HG03432 (cell line): ENCODE measurements around the gene PIAS4.

Experiments used
- ATAC-seq: cut with Tn5 transposase; IDR thresholded peaks from one replicate; pipeline ENCODE4 v1.9.1; 2021; ENCODE audit warnings: mild to moderate bottlenecking, moderate library complexity; ENCODE audit not compliant: unreplicated experiment

PIAS4 gene

DNA sequence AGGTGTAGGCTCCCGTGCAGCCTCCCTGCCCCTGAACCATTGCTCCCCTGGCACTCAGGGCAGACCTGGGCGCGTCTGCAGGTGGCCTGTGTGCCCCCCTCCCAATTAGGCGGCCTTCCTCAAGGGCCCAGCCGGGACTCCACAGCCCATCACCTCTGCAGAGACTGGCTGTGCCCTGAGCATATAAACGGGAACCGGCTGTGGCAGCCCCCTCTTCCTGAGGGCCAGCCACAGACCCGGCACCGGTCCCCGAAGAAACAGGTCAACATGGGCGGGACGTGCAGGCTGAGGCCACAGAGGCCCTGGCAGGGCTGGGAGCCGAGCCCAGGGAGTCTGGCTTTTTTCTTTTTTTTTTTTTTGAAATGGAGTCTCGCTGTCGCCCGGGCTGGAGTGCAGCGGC lies 12.0 kb downstream of the PIAS4 start:
- no peak for ATAC-seq

- ATAC-seq, result no peak
These were observed 16.3 kb downstream of the PIAS4 start for GRCh38 chr19:4023600-4024398.

DNA sequence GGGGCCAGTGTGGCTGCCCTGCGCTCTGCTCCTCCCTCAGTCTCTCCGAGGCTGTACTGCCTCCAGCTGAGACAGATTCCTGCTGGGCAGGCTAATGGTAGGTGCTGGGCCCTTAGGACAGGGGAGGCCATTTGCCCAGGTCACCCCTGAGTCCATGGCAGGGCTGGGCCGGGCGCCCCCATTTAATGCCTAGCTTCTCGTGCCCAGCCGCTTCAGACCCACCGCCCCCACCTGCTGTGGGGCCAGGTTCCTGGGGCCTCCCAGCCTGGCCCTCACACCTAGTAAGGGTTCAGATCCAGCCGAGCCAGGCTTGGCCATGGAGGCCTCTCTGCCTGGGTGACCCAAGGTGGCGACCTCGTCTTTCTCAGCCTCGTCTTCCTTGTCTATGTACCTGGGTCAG lies 17.8 kb downstream of the PIAS4 start:
- ATAC-seq, result no peak

- ATAC-seq, result no peak
These were observed 19.6 kb downstream of the PIAS4 start for GRCh38 chr19:4027146-4027545.

GRCh38 chr19:4028334-4029246 lies 21.1 kb downstream of the PIAS4 start:
- ATAC-seq, result no peak

- no peak for ATAC-seq
These were observed 21.7 kb downstream of the PIAS4 start for GRCh38 chr19:4029247-4029614.

DNA sequence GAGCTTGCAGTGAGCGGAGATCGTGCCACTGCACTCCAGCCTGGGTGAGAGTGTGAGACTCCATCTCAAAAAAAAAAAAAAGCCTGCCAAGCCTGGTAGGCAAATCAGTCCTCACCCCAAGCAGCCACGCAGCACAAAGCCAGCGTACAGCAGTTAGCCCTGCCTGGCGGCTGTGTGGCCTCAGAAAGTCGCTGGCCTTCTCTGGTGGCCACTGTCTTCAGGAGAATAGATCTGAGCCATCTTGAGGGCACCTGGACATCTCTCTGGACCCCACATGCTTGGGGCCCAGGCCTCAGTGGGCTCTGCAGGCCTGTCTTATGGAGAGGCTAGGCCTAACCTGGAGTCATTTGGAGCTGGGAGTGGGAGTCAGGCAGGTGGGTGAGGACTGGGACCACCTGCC lies 23.0 kb downstream of the PIAS4 start:
- ATAC-seq, result no peak

- no peak for ATAC-seq
These were observed 23.4 kb downstream of the PIAS4 start for GRCh38 chr19:4030981-4031380.

DNA sequence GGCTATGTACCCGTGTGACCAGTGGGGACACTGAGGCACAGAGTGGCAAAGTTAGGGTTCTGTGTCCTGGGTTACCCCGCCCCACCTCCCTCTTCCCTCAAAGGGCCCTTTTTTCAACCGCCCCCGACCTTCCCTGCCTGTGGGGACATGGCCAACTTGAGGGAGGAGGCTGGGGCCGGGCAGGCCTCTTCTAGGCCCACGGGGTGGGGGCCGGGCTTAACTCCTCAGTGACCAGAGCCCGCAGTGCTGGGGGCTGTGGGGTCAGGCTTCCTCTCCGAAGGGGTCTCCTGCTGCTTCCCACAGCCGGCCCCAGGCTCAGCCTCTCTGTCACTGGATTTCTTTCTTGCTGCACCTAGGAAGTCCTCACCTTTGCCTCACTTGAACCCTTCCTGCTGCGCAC lies 23.9 kb downstream of the PIAS4 start:
- ATAC-seq, result no peak

DNA sequence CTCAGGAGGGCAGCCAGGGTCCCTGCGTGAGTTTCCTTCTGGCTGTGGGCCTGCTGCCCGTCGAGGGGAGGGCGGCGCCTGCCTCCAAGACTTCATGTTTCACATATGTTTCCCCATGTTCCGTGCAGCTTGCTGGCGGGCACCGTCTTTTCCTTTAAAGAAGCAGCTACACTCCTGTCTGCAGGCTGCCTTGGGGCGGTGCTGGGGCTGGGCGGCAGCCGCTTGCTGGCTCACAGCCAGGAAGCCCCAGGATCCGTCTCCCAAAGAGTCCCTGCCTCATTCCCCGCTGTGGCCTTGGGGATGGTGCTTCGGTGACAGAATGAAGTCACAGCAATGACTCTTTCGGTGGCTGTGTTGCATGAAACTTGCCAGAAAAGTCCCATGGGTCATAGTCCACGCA lies 24.9 kb downstream of the PIAS4 start:
- ATAC-seq, result no peak

DNA sequence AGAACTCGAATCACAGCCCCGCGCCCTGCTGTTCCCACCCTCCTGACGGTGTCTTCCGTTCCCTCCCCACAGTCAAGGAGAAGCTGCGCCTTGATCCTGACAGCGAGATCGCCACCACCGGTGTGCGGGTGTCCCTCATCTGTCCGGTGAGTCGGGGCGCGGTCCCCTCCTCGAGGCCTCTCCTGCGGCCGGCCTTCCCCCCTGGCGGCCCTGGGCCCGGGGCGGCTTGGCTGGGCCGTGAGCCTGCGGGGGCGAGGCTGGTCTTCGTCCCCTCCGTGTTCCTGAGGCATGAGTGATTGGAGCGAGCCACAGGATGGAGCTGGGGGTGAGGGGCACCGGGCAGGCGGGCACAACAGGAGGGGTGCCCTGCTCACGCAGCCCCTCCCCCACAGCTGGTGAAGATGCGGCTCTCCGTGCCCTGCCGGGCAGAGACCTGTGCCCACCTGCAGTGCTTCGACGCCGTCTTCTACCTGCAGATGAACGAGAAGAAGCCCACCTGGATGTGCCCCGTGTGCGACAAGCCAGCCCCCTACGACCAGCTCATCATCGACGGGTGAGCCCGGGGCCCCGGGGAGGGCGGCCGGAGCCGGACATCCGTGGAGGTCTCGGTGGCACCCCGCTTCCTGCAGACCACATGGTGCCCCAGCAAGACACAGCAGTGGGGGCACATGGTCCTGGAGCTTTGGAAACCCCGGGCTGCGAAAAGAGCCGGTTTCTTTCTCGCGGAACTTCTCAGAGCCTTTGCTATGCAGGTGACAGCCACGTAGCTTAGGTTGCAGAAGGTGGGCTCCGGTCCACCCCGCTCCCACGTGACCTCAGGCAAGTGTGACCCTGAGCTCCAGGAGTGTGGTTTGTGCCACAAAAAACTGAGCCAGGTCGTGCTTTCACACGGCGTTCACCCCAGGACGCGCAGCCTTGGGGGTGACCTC lies 25.8 kb downstream of the PIAS4 start:
- no peak for ATAC-seq

- ATAC-seq, result no peak
These were observed 26.8 kb downstream of the PIAS4 start for GRCh38 chr19:4034048-4035017.

DNA sequence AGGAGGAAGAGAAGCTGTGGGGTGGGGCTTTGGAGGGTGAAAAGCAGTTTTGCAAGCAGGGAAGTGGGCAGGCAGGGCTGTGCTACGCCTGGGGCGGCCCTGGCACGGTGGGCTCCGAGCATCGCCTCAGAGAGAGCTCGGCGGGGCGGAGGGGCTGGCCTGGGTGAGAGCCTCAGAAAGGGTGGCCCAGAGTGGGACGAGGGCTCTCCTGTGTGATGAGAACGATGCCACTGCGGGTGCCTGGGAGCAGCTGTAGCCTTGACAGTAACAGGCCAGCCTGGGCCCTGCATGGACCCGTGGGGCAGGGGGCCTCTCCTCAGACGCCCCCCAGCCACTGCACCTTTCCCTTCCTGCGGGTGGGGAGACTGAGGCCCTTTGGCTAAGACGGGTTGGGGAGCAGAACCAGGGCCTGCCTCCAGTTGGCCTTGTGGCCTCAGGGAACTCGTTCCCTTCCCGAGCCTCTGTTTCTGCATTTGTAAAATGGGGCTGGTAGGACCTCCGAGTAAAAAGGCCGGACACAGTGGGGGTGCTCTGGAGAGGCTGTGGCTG lies 27.6 kb downstream of the PIAS4 start:
- ATAC-seq, result no peak

- no peak for ATAC-seq
These were observed 28.0 kb downstream of the PIAS4 start for GRCh38 chr19:4035582-4035981.

DNA sequence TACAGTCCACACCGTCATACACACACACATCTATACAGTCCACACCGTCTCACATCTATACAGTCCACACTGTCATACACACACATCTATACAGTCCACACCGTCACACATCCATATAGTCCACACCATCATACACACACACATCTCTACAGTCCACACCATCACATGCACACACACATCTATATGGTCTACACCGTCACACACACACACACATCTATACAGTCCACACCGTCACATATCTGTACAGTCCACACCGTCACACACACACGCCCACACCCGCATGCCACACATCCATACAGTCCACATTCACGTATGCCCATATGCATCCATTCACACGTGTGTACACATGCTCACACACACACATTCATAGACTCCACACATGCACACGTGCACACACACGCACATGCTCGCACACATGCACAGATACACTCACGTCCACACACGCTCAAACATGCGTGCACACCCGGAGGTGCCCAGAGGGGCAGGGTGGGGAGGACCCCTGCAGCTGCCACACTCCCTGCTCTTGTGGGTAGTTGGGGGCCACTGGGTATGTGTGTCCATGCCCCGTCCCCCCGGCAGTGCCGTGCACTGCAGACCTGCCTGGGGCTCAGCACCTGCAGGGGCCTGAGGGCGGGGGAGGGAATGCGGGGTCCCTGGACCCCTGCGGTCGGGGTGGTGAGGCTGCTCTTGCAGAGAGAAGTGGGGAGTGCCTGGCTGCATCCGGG lies 29.2 kb downstream of the PIAS4 start:
- no peak for ATAC-seq

- ATAC-seq, result no peak
These were observed 29.9 kb downstream of the PIAS4 start for GRCh38 chr19:4037301-4037949.

DNA sequence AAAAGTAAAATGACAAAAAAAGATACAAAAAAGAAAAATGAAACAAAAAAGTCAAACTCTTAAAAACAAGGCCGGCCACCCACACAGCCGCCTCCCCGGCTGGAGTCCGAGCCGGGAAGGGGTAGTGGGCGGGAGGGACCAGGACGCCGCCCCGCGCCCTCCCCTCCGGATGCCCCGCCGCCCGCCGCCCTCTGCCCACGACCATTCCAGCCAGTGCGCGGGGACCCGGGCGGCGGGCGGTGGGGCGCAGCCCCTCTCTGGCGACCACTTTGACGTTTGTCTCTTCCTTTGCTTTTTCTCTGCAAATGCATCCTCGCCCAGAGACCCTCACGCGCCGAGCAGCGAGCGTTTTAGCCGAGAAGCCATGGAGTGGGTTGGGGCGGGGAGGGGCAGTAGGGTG lies 30.5 kb downstream of the PIAS4 start:
- ATAC-seq, result no peak

- ATAC-seq, result no peak
These were observed 31.3 kb downstream of the PIAS4 start for GRCh38 chr19:4038661-4039423.
